ENCODE data around the gene USP17L26. TPM values are rescaled to one million over a fixed set of nuclear protein-coding genes. Genes with fewer than 3 reads are reported as not detected.
"Not testable (repeated sequence)": the region's sequence is repeated elsewhere in the genome, so short reads cannot be mapped to it uniquely, and the experiment has no call there.

Gene USP17L26, protein sequence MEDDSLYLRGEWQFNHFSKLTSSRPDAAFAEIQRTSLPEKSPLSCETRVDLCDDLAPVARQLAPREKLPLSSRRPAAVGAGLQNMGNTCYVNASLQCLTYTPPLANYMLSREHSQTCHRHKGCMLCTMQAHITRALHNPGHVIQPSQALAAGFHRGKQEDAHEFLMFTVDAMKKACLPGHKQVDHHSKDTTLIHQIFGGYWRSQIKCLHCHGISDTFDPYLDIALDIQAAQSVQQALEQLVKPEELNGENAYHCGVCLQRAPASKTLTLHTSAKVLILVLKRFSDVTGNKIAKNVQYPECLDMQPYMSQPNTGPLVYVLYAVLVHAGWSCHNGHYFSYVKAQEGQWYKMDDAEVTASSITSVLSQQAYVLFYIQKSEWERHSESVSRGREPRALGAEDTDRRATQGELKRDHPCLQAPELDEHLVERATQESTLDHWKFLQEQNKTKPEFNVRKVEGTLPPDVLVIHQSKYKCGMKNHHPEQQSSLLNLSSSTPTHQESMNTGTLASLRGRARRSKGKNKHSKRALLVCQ
- total RNA-seq (2021) (not detected in 3 replicates), Bru-seq, nascent RNA (not detected)
- long read RNA-seq, experiment 1: 0 reads
- long read RNA-seq, experiment 2: 0 reads
- long read RNA-seq, experiment 3: 0 reads

GRCh38 chr4:9334358-9334757 is at the start of gene USP17L26:
Gene USP17L26 (plus strand): TSS chr4:9334658. CDS start chr4:9334658, 0 bp downstream.
- H3K4me3 Mint-ChIP-seq; H3K27me3 Mint-ChIP-seq (ENCODE audit: low read depth); ATAC-seq; H3K36me3 Mint-ChIP-seq; H3K4me1 Mint-ChIP-seq; CTCF ChIA-PET; POLR2A ChIA-PET; DNase-seq (ENCODE audit: low spot score); H3K27ac Mint-ChIP-seq; H3K9me3 Mint-ChIP-seq: not testable (repeated sequence)

DNA sequence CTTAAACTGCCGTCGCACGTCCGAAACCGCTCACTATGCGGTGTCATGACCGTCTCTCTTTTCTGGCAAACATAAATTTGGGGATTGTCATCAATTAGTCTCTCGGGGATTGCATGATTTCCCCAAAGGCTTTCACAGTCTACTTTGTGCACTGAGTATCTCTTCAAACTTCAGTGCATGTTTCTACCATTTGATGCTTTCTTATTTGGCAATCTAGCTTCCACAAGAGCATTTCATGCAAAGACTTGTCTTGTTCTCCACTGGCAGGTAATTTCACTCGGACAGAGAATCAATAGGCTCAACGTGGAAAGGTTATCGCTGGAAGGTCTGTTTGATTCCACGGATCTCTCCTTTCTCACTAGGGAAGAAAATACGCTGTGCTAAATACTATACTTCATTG is 10.3 kb upstream of the USP17L26 start:
- H3K27ac Mint-ChIP-seq; POLR2A ChIA-PET; DNase-seq (ENCODE audit: low spot score); H3K36me3 Mint-ChIP-seq; H3K9me3 Mint-ChIP-seq; CTCF ChIA-PET; H3K27me3 Mint-ChIP-seq (ENCODE audit: low read depth); ATAC-seq; H3K4me3 Mint-ChIP-seq; H3K4me1 Mint-ChIP-seq: not testable (repeated sequence)

DNA sequence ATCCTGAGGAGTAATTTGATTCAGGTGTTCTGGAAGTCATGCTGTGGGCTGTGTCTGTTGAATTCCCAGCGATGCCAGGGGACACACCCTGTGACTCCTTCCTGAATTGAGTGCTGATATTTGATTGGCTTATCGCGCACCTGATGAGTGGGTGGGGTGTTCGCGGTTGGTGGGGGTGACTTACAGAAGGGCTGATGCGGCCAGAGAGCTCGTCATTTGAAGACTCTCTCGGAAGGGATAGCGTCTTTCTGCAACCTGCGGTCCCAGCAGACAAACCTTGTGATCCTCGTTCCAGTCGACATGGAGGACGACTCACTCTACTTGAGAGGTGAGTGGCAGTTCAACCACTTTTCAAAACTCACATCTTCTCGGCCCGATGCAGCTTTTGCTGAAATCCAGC is 9.6 kb upstream of the USP17L26 start, which contains the start of gene USP17L24:
TSS of gene USP17L24 (plus strand) at position 301 of the 400 bp plus-strand sequence. CDS start at position 301, 0 bp downstream.
- not testable (repeated sequence) for ATAC-seq

DNA sequence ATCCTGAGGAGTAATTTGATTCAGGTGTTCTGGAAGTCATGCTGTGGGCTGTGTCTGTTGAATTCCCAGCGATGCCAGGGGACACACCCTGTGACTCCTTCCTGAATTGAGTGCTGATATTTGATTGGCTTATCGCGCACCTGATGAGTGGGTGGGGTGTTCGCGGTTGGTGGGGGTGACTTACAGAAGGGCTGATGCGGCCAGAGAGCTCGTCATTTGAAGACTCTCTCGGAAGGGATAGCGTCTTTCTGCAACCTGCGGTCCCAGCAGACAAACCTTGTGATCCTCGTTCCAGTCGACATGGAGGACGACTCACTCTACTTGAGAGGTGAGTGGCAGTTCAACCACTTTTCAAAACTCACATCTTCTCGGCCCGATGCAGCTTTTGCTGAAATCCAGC is 4.8 kb upstream of the USP17L26 start, which contains the start of gene USP17L25:
TSS of gene USP17L25 (plus strand) at position 301 of the 400 bp plus-strand sequence. CDS start at position 301, 0 bp downstream.
- DNase-seq (ENCODE audit: low spot score); CTCF ChIA-PET; H3K4me1 Mint-ChIP-seq; H3K9me3 Mint-ChIP-seq; H3K36me3 Mint-ChIP-seq; POLR2A ChIA-PET; H3K27me3 Mint-ChIP-seq (ENCODE audit: low read depth); H3K4me3 Mint-ChIP-seq; ATAC-seq; H3K27ac Mint-ChIP-seq: not testable (repeated sequence)

More for the DNA sequence above, 9.6 kb upstream of the USP17L26 start, which contains the start of gene USP17L24:
- POLR2A ChIA-PET; H3K9me3 Mint-ChIP-seq; H3K36me3 Mint-ChIP-seq; H3K27me3 Mint-ChIP-seq (ENCODE audit: low read depth); DNase-seq (ENCODE audit: low spot score); H3K4me1 Mint-ChIP-seq; H3K27ac Mint-ChIP-seq; CTCF ChIA-PET; H3K4me3 Mint-ChIP-seq: not testable (repeated sequence)

DNA sequence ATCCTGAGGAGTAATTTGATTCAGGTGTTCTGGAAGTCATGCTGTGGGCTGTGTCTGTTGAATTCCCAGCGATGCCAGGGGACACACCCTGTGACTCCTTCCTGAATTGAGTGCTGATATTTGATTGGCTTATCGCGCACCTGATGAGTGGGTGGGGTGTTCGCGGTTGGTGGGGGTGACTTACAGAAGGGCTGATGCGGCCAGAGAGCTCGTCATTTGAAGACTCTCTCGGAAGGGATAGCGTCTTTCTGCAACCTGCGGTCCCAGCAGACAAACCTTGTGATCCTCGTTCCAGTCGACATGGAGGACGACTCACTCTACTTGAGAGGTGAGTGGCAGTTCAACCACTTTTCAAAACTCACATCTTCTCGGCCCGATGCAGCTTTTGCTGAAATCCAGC is 4.6 kb downstream of the USP17L26 start, which contains the start of gene USP17L5:
TSS of gene USP17L5 (plus strand) at position 301 of the 400 bp plus-strand sequence. CDS start at position 301, 0 bp downstream.
- H3K9me3 Mint-ChIP-seq; H3K36me3 Mint-ChIP-seq; ATAC-seq; H3K27ac Mint-ChIP-seq; CTCF ChIA-PET; H3K4me1 Mint-ChIP-seq; H3K27me3 Mint-ChIP-seq (ENCODE audit: low read depth); DNase-seq (ENCODE audit: low spot score); H3K4me3 Mint-ChIP-seq; POLR2A ChIA-PET: not testable (repeated sequence)

DNA sequence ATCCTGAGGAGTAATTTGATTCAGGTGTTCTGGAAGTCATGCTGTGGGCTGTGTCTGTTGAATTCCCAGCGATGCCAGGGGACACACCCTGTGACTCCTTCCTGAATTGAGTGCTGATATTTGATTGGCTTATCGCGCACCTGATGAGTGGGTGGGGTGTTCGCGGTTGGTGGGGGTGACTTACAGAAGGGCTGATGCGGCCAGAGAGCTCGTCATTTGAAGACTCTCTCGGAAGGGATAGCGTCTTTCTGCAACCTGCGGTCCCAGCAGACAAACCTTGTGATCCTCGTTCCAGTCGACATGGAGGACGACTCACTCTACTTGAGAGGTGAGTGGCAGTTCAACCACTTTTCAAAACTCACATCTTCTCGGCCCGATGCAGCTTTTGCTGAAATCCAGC is 9.4 kb downstream of the USP17L26 start, which contains the start of gene USP17L27:
TSS of gene USP17L27 (plus strand) at position 301 of the 400 bp plus-strand sequence. CDS start at position 301, 0 bp downstream.
- H3K9me3 Mint-ChIP-seq; H3K4me1 Mint-ChIP-seq; ATAC-seq; CTCF ChIA-PET; H3K27me3 Mint-ChIP-seq (ENCODE audit: low read depth); H3K4me3 Mint-ChIP-seq; DNase-seq (ENCODE audit: low spot score); H3K36me3 Mint-ChIP-seq; POLR2A ChIA-PET; H3K27ac Mint-ChIP-seq: not testable (repeated sequence)

DNA sequence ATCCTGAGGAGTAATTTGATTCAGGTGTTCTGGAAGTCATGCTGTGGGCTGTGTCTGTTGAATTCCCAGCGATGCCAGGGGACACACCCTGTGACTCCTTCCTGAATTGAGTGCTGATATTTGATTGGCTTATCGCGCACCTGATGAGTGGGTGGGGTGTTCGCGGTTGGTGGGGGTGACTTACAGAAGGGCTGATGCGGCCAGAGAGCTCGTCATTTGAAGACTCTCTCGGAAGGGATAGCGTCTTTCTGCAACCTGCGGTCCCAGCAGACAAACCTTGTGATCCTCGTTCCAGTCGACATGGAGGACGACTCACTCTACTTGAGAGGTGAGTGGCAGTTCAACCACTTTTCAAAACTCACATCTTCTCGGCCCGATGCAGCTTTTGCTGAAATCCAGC is 14.1 kb downstream of the USP17L26 start, which contains the start of gene USP17L28:
TSS of gene USP17L28 (plus strand) at position 301 of the 400 bp plus-strand sequence. CDS start at position 301, 0 bp downstream.
- H3K36me3 Mint-ChIP-seq, H3K9me3 Mint-ChIP-seq, H3K4me3 Mint-ChIP-seq: not testable (repeated sequence)

DNA sequence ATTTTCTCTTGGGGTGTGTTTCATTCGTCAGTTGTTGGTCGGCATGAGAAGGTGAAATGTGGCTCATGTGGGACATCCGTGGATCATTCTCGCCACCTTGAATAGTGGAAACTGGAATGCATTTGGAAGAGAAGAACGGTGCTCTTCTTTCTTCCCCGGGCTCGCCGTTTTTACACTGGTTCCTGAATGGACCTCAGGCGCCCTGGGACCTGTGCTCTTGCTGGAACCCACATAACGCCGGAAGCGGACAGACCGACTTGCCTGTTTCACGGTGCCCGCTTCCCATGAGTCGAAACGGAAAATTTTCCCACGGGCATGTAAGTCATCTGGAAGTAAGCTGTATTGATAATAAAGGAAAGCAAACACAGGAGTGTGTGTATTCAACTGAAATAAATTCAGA is 16.4 kb downstream of the USP17L26 start:
- H3K27me3 Mint-ChIP-seq (ENCODE audit: low read depth); CTCF ChIA-PET; POLR2A ChIA-PET; DNase-seq (ENCODE audit: low spot score); ATAC-seq; H3K27ac Mint-ChIP-seq; H3K4me3 Mint-ChIP-seq; H3K9me3 Mint-ChIP-seq; H3K36me3 Mint-ChIP-seq; H3K4me1 Mint-ChIP-seq: not testable (repeated sequence)

More for the DNA sequence above, 14.1 kb downstream of the USP17L26 start, which contains the start of gene USP17L28:
- DNase-seq (ENCODE audit: low spot score); ATAC-seq; H3K27me3 Mint-ChIP-seq (ENCODE audit: low read depth); CTCF ChIA-PET; H3K4me1 Mint-ChIP-seq; POLR2A ChIA-PET; H3K27ac Mint-ChIP-seq: not testable (repeated sequence)

DNA sequence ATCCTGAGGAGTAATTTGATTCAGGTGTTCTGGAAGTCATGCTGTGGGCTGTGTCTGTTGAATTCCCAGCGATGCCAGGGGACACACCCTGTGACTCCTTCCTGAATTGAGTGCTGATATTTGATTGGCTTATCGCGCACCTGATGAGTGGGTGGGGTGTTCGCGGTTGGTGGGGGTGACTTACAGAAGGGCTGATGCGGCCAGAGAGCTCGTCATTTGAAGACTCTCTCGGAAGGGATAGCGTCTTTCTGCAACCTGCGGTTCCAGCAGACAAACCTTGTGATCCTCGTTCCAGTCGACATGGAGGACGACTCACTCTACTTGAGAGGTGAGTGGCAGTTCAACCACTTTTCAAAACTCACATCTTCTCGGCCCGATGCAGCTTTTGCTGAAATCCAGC is 18.9 kb downstream of the USP17L26 start, which contains the start of gene USP17L29:
TSS of gene USP17L29 (plus strand) at position 301 of the 400 bp plus-strand sequence. CDS start at position 301, 0 bp downstream.
- DNase-seq (ENCODE audit: low spot score); POLR2A ChIA-PET; H3K27ac Mint-ChIP-seq: not testable (repeated sequence)

DNA sequence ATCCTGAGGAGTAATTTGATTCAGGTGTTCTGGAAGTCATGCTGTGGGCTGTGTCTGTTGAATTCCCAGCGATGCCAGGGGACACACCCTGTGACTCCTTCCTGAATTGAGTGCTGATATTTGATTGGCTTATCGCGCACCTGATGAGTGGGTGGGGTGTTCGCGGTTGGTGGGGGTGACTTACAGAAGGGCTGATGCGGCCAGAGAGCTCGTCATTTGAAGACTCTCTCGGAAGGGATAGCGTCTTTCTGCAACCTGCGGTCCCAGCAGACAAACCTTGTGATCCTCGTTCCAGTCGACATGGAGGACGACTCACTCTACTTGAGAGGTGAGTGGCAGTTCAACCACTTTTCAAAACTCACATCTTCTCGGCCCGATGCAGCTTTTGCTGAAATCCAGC is 28.4 kb downstream of the USP17L26 start, which contains the start of gene USP17L30:
TSS of gene USP17L30 (plus strand) at position 301 of the 400 bp plus-strand sequence. CDS start at position 301, 0 bp downstream.
- DNase-seq (ENCODE audit: low spot score); POLR2A ChIA-PET; H3K4me1 Mint-ChIP-seq; H3K27me3 Mint-ChIP-seq (ENCODE audit: low read depth); H3K27ac Mint-ChIP-seq; ATAC-seq; CTCF ChIA-PET; H3K9me3 Mint-ChIP-seq; H3K36me3 Mint-ChIP-seq; H3K4me3 Mint-ChIP-seq: not testable (repeated sequence)

More for the DNA sequence above, 18.9 kb downstream of the USP17L26 start, which contains the start of gene USP17L29:
- H3K36me3 Mint-ChIP-seq; H3K4me1 Mint-ChIP-seq; ATAC-seq; H3K9me3 Mint-ChIP-seq; H3K27me3 Mint-ChIP-seq (ENCODE audit: low read depth); CTCF ChIA-PET; H3K4me3 Mint-ChIP-seq: not testable (repeated sequence)

- ATAC-seq; H3K27ac Mint-ChIP-seq; H3K27me3 Mint-ChIP-seq (ENCODE audit: low read depth); H3K4me3 Mint-ChIP-seq; CTCF ChIA-PET; DNase-seq (ENCODE audit: low spot score); H3K4me1 Mint-ChIP-seq; POLR2A ChIA-PET: not testable (repeated sequence)
- H3K36me3 Mint-ChIP-seq: peaks cover 32% of the 10 kb centered on the region
- peaks cover 64% of the 10 kb centered on the region for H3K9me3 Mint-ChIP-seq
Measured at GRCh38 chr4:9379881-9380280, 45.4 kb downstream of the USP17L26 start.

All from WTC11 (cell line).